HepG2 (cell line): ENCODE results near the gene RUSC1. TPM values are rescaled to one million over a fixed set of nuclear protein-coding genes. Genes with fewer than 3 reads are reported as not detected.

Experiments
- ATAC-seq: fragments of 200-7000 bp; cut with Tn5 transposase; 3 replicates; pipeline ENCODE4 v1.9.1; 2020; ENCODE audit warnings: mild to moderate bottlenecking, moderate library complexity
- BruUV-seq: library from RNA; stranded (reverse); fragments of 400-500 nt; replicated peaks from 2 replicates; lab custom pipeline; 2021; lab: Mats Ljungman, UMichigan
- CTCF ChIA-PET: fragments of 300-600 bp; formaldehyde crosslinking; extraction: SDS; loops from one replicate; lab custom pipeline; 2021; ENCODE audit warnings: low total read pairs, inconsistent platforms, low intra/inter-chr PET ratio; lab: Yijun Ruan, JAX
- POLR2A ChIA-PET: fragments of 350-600 bp; sonication (Branson Sonifier 250); formaldehyde crosslinking; loops from one replicate; lab custom pipeline; 2020; ENCODE audit warnings: antibody characterized with exemption, inconsistent platforms; lab: Yijun Ruan, JAX
- DNase-seq: peaks from one replicate; pipeline ENCODE4 v3.0.0-alpha.2; 2015; ENCODE audit warnings: low spot score
- FAIRE-seq: peaks from 3 replicates; lab custom pipeline; 2011; peaks lifted over from hg19 to GRCh38; lab: Jason Lieb, UNC
- H2AFZ ChIP-seq: one replicate; pipeline ENCODE4 v1.6.1; 2011; ENCODE audit warnings: low read length, inconsistent platforms
- H3K27ac ChIP-seq: fragments of 300-600 bp; 3 replicates; pipeline ENCODE4 v1.8.0; 2011; ENCODE audit warnings: mixed run types, mild to moderate bottlenecking, mixed read lengths, low read length, inconsistent platforms; ENCODE audit not compliant: insufficient read depth; ENCODE audit errors: extremely low read length
- H3K27me3 ChIP-seq, 2 experiments: fragments of 200-600 bp in 1 of 2; 2 replicates in 1 of 2; 3 replicates in 1 of 2; pipeline versions ENCODE4 v1.6.0 to v1.8.0; 2011; ENCODE audit warnings: low read length in 2 of 2, mild to moderate bottlenecking in 2 of 2, moderate library complexity in 2 of 2, inconsistent platforms in 1 of 2; ENCODE audit not compliant: insufficient read depth in 2 of 2, control insufficient read depth in 1 of 2
- H3K36me3 ChIP-seq, 2 experiments: fragments of 200-600 bp in 1 of 2; replicated peaks in 1 of 2; 2 replicates in 1 of 2; 3 replicates in 1 of 2; pipeline versions ENCODE4 v1.5.1 to v1.8.0; 2011; ENCODE audit warnings: low read length in 2 of 2, inconsistent platforms in 1 of 2; ENCODE audit not compliant: insufficient read depth in 2 of 2, control insufficient read depth in 1 of 2
- H3K4me1 ChIP-seq: 2 replicates; pipeline ENCODE4 v1.5.1; 2012; ENCODE audit warnings: low read length, inconsistent platforms; ENCODE audit not compliant: insufficient read depth
- H3K4me2 ChIP-seq: 2 replicates; pipeline ENCODE4 v1.6.0; 2011; ENCODE audit warnings: low read depth, low read length, inconsistent platforms
- H3K4me3 ChIP-seq, 3 experiments: fragments of 200-600 bp in 1 of 3; sonication (generic), shearing (Covaris generic) in 1 of 3; replicated peaks in 1 of 3; 2 replicates each; pipeline ENCODE4 v1.5.1; 2011 to 2016; ENCODE audit warnings: low read length in 3 of 3, inconsistent platforms in 2 of 3, low read depth in 2 of 3, mild to moderate bottlenecking in 2 of 3, control low read depth in 1 of 3, mixed read lengths in 1 of 3; ENCODE audit not compliant: insufficient read depth in 1 of 3
- H3K79me2 ChIP-seq: one replicate; pipeline ENCODE4 v1.6.1; 2011; ENCODE audit warnings: low read length, inconsistent platforms; ENCODE audit not compliant: insufficient read depth
- H3K9ac ChIP-seq: 2 replicates; pipeline ENCODE4 v1.6.0; 2011; ENCODE audit warnings: mild to moderate bottlenecking, low read depth, low read length, inconsistent platforms; ENCODE audit not compliant: insufficient read depth
- H3K9me3 ChIP-seq: 2 replicates; pipeline ENCODE4 v1.5.1; 2012; ENCODE audit warnings: mild to moderate bottlenecking, low read length
- H4K20me1 ChIP-seq: 2 replicates; pipeline ENCODE4 v1.6.0; 2011; ENCODE audit warnings: inconsistent platforms, mild to moderate bottlenecking, low read length, moderate library complexity; ENCODE audit not compliant: insufficient read depth
- FUBP1 ChIP-seq: sonication (generic); formaldehyde crosslinking; IDR thresholded peaks from 2 replicates; pipeline ENCODE4 v1.5.1; 2020; ENCODE audit warnings: missing genetic modification reagents, mild to moderate bottlenecking, borderline replicate concordance
- JUNB ChIP-seq: sonication (generic); formaldehyde crosslinking; IDR thresholded peaks from 2 replicates; pipeline ENCODE4 v1.8.0; 2022; ENCODE audit warnings: missing genetic modification reagents, mild to moderate bottlenecking, borderline replicate concordance
- KAT7 ChIP-seq: IDR thresholded peaks from 2 replicates; pipeline ENCODE4 v1.6.1; 2018; ENCODE audit warnings: borderline replicate concordance, missing compliant biosample characterization
- NR2F1 ChIP-seq, 2 experiments: fragments of 450-650 bp in 1 of 2; formaldehyde crosslinking in 1 of 2; IDR thresholded peaks; 2 replicates each; pipeline versions ENCODE4 v1.5.0 to v1.6.1; 2016 to 2020; ENCODE audit warnings: mild to moderate bottlenecking in 1 of 2, missing compliant biosample characterization in 1 of 2, missing genetic modification reagents in 1 of 2, moderate library complexity in 1 of 2
- PHF8 ChIP-seq: sonication (generic); formaldehyde crosslinking; IDR thresholded peaks from 2 replicates; pipeline ENCODE4 v1.5.0; 2020; ENCODE audit warnings: missing genetic modification reagents
- RFXAP ChIP-seq: sonication (generic); formaldehyde crosslinking; IDR thresholded peaks from 2 replicates; pipeline ENCODE4 v1.4.0; 2020; ENCODE audit warnings: missing genetic modification reagents, borderline replicate concordance
- RXRB ChIP-seq: IDR thresholded peaks from 2 replicates; pipeline ENCODE4 v1.6.1; 2016; ENCODE audit warnings: borderline replicate concordance, missing genetic modification reagents, missing compliant biosample characterization
- TAF15 ChIP-seq: fragments of 200-400 bp; formaldehyde crosslinking; IDR thresholded peaks from one replicate; pipeline ENCODE4 v1.6.1; 2018; ENCODE audit warnings: mild to moderate bottlenecking, low read depth, low read length; ENCODE audit not compliant: poor library complexity, severe bottlenecking
- TCF7 ChIP-seq: sonication (generic); IDR thresholded peaks from 2 replicates; pipeline ENCODE4 v1.6.1; 2016; ENCODE audit warnings: antibody characterized with exemption, low read depth
- TSC22D2 ChIP-seq: sonication (generic); formaldehyde crosslinking; IDR thresholded peaks from 2 replicates; pipeline ENCODE4 v1.5.1; 2020; ENCODE audit warnings: missing genetic modification reagents, mild to moderate bottlenecking, borderline replicate concordance
- ZNF343 ChIP-seq: sonication (generic); formaldehyde crosslinking; IDR thresholded peaks from 2 replicates; pipeline ENCODE4 v1.4.0; 2020; ENCODE audit warnings: mild to moderate bottlenecking, missing genetic modification reagents
- ZNF431 ChIP-seq: sonication (generic); formaldehyde crosslinking; IDR thresholded peaks from 2 replicates; pipeline ENCODE4 v1.9.0; 2022; ENCODE audit warnings: missing genetic modification reagents, low read depth, mild to moderate bottlenecking, borderline replicate concordance
- ZNF746 ChIP-seq: sonication (generic); formaldehyde crosslinking; IDR thresholded peaks from 2 replicates; pipeline ENCODE4 v1.8.0; 2022; ENCODE audit warnings: mild to moderate bottlenecking, missing genetic modification reagents
- WGBS: methylation state at CpG from one replicate; pipeline ENCODE4 v1.1.6; 2017; ENCODE audit warnings: low lambda C conversion rate; 5-methylcytosine and 5-hydroxymethylcytosine counted together
- in situ Hi-C: cut with HindIII; loops from 2 replicates; pipeline ENCODE4 v1.10.0; 2017; ENCODE audit warnings: low pct_unique_long_range_greater_than_20kb; ENCODE audit not compliant: extremely low pct_ligation_motif_present
- intact Hi-C: fragments of 100-400 bp; cut with micrococcal nuclease; formaldehyde crosslinking; loops from one replicate; pipeline ENCODE4 v1.10.0; 2022; ENCODE audit not compliant: unreplicated experiment
- polyA plus RNA-seq, 8 experiments: library from polyadenylated mRNA; depleted of rRNA in 3 of 8; stranded (reverse) in 7 of 8; unstranded in 1 of 8; fragments of >200 nt; fragmentation: Illumina TruSeq in 4 of 8; extraction: Trizol in 4 of 8; gene quantifications; 2 replicates each; pipeline versions ENCODE4 v1.2.1 to v1.2.3, GENCODE V29; 2011 to 2016; ENCODE audit warnings: low read depth in 4 of 8, missing spikeins in 1 of 8, mixed read lengths in 1 of 8; ENCODE audit not compliant: insufficient read depth in 1 of 8
- total RNA-seq, 5 experiments: library from RNA; depleted of rRNA; stranded (reverse); fragments of >200 nt; fragmentation: Illumina TruSeq; extraction: Trizol; gene quantifications; 2 replicates each; pipeline ENCODE4 v1.2.3, GENCODE V29; 2016; ENCODE audit warnings: low read depth in 1 of 5
- TF ChIP-seq, protein P1 (sequence below): sonication (generic); formaldehyde crosslinking; IDR thresholded peaks from 2 replicates; pipeline ENCODE4 v1.4.0; 2020; ENCODE audit warnings: mild to moderate bottlenecking, missing genetic modification reagents
- TF ChIP-seq, protein P2 (sequence below): sonication (generic); formaldehyde crosslinking; IDR thresholded peaks from 2 replicates; pipeline ENCODE4 v1.4.0; 2020; ENCODE audit warnings: mild to moderate bottlenecking, missing genetic modification reagents
- TF ChIP-seq, protein P3 (sequence below): sonication (generic); formaldehyde crosslinking; IDR thresholded peaks from 2 replicates; pipeline ENCODE4 v1.5.1; 2020; ENCODE audit warnings: mild to moderate bottlenecking, missing genetic modification reagents, moderate library complexity

The RUSC1 gene
- total and polyA plus RNA-seq, 2 of the 13 experiments (the other 11 are each of a cell fraction or from before 2014, with no cell fraction given), result 18.7 to 20.4 TPM

DNA sequence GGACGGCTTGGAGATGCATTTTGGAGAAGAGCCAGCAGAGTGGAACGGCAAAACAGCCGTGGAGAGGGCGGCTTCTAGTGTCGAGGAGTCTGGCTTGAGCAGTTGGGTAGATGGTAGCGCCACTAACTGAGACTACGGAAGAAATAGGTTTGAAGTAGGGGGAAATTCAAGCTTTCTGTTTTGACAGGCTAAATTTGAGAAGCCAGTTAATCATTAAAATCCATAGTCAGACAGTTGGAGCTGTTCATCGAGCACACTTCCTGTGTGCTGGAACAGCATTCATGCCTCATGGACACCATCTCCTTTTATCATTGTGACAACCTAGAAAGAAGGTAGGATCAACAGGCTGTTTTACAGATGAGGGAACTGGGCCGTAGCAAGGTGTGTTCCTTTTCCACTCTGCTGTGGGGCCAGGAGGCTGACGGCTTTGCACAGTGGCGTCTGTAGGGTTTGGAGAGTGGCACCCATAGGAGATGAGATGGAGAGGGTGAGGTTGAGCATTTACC lies 16.1 kb upstream of the RUSC1 start (continued):
- TF ChIP-seq, protein P1, sequence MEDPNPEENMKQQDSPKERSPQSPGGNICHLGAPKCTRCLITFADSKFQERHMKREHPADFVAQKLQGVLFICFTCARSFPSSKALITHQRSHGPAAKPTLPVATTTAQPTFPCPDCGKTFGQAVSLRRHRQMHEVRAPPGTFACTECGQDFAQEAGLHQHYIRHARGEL (CRISPR knock-in tag), result no peak
- TF ChIP-seq TAF15 (no peak), ZNF343 (CRISPR knock-in tag) (0 out of 2 replicates have a peak, but pooled peaks have one; percentile 1), ZNF431 (CRISPR knock-in tag) (0 out of 2 replicates have a peak, but pooled peaks have one; percentile 33), TSC22D2 (no peak), FUBP1 (CRISPR knock-in tag) (no peak), ZNF746 (CRISPR knock-in tag) (no peak), RXRB (CRISPR knock-in tag) (peak; percentile 46; the same call in 1 of the 2 replicates)

DNA sequence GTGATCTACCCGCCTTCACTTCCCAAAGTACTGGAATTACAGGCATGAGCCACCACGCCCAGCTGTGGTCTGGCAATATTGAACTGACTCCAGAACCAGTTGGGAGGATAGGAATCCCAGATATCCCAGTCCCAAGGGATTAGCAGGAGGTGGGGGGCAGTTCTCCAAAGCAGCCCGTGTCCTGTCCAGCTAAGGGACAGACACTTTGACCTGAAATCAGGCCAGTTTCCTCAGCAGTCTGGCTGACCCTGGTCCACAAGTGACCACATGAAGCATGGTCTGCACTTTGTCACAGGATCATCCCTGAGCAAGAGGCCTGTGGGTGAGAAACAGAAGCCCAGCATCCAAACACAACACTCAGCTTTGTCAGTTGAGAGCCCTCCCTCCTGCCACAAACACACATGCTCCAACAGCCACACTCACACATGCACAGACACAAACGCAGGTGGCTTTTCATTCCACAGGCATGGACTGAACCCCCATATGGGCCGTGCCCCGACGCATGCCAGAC lies 14.8 kb upstream of the RUSC1 start:
- Histone ChIP-seq H3K27me3 (no peaks in the 10 kb centered on the region; a peak in 1 of 5 replicates), H3K79me2 (peaks cover 33% of the 10 kb centered on the region), H3K36me3 (peaks cover 0 to 1% of the 10 kb centered on the region in 2 experiments; a peak in 1 of 5 replicates), H3K4me3 (peak overlapping the region; percentile 61 to 78 (median 69)), H3K9ac (peak overlapping the region; percentile 70), H3K9me3 (no peaks in the 10 kb centered on the region), H2AFZ (no peak overlapping the region), H3K4me2 (peak overlapping the region; percentile 81), H3K4me1 (peaks cover 78% of the 10 kb centered on the region), H4K20me1 (peaks cover 4% of the 10 kb centered on the region), H3K27ac (peak overlapping the region; percentile 66)
- in situ Hi-C loops (loop anchor here (10.0 kb wide), 1 partner anchor 51 kb away; the partner anchor contains the start of gene ENTREP3), intact Hi-C loops (loop anchor here (10.0 kb wide), 1 partner anchor 101 kb away; the partner anchor contains the start of genes MTX1 and THBS3)
- ChIA-PET CTCF (interaction anchor here (3.7 kb wide), 1 partner anchor 55 kb away, joined by 36 read pairs; no protein-coding TSS in a partner anchor), POLR2A (interaction anchor here (0.7 to 5.5 kb wide), 5 partner anchors 9 to 51 kb away, joined by 3 to 51 read pairs (median 5); partner anchors contain the start of genes CLK2, ENTREP3 and HCN3)
- ATAC-seq (no peak; the same call in 2 of the 3 replicates), FAIRE-seq (no peak), DNase-seq (peak; percentile 30)
- WGBS, result 17% methylated on average over 4 of the region's 7 CpGs
- BruUV-seq, result no TSS peak
- TF ChIP-seq RFXAP, result no peak
- no peak for TF ChIP-seq TCF7
- TF ChIP-seq PHF8, result 0 out of 2 replicates have a peak, but pooled peaks have one; percentile 17
- TF ChIP-seq, protein P2, sequence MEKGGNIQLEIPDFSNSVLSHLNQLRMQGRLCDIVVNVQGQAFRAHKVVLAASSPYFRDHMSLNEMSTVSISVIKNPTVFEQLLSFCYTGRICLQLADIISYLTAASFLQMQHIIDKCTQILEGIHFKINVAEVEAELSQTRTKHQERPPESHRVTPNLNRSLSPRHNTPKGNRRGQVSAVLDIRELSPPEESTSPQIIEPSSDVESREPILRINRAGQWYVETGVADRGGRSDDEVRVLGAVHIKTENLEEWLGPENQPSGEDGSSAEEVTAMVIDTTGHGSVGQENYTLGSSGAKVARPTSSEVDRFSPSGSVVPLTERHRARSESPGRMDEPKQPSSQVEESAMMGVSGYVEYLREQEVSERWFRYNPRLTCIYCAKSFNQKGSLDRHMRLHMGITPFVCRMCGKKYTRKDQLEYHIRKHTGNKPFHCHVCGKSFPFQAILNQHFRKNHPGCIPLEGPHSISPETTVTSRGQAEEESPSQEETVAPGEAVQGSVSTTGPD (CRISPR knock-in tag), result no peak
- TF ChIP-seq, protein P3, sequence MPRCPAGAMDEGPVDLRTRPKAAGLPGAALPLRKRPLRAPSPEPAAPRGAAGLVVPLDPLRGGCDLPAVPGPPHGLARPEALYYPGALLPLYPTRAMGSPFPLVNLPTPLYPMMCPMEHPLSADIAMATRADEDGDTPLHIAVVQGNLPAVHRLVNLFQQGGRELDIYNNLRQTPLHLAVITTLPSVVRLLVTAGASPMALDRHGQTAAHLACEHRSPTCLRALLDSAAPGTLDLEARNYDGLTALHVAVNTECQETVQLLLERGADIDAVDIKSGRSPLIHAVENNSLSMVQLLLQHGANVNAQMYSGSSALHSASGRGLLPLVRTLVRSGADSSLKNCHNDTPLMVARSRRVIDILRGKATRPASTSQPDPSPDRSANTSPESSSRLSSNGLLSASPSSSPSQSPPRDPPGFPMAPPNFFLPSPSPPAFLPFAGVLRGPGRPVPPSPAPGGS, result 0 out of 2 replicates have a peak, but pooled peaks have one; percentile 5
- TF ChIP-seq JUNB (CRISPR knock-in tag), result no peak
- TF ChIP-seq NR2F1 (CRISPR knock-in tag; IDR thresholded peaks at IDR 0.05), result no peak
- TF ChIP-seq KAT7, result peak; percentile 29; the same call in 1 of the 2 replicates
